Pons (tissue), 1 donor: ENCODE results near the gene MECR.
A peak's percentile ranks its signal among the peaks of the same experiment; 100 is the strongest.

Source experiments
- DNase-seq: peaks from one replicate; pipeline ENCODE4 v3.0.0-alpha.2; 2016; ENCODE audit warnings: low spot score

Gene MECR

DNA sequence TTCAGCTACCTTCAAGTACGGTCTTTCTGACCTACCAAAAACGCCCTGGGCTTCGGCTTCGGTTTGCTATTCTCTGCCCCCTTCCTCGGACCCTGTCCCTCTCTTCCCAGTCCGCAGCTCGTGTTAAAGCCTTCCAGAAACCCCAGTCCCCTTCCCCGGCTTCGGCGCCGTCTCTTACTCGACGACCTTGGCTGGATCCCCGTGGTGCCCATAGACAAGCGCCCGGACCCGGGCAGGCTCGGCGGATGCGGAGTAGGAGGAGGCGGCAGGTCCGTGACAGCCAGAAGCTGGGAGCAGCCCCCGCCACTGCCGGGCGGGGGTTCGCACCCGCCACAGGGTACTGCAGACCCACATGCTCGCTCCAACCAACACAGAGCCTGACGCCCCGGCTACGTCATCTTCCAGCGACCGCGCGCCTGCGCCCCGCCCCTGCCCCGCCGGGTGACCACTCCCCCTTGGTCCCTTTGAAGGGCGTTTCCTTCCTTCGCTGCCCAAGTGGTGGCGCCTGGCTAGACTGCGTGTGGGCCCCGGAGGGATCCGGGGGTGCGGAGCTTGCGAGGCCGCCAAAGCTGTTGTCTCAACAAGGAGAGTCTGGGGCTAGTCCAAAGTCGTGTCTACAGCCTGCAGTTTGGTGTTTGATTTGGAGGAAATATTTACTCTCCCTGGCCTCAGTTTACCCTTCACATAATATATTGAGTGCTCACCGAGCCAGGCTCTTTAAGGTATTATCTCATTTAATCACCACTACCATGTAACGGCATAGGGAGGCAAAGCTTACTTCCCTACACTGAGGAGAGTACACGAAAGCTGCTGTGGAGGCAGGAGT lies at the start of gene MECR:
MECR (minus strand) TSS at position 382 of the 826 bp plus-strand sequence; CDS start at position 354, 28 bp downstream.
- peak; percentile 89 for DNase-seq

DNA sequence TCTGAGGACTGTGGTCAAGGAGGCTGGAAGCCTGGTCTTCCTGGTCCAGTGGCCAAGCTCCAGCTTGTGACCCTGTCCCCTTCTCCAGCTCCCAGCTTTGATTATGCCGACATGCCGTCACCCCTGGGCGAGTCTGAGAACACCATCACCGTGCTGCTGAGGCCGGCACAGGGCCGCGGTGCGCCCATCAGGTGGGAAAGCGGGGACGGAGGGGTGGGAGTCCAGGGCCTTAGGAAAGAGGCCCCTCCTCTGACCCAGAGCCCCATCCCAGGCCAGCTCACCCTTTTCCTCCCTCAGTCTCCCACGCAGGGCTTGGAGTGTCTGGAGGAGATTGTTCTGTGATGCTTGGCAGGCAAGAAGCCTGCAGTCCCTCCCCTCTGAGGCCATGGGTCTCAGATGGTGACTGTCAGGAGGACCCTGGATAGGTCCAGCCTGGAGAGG lies 49.2 kb upstream of the MECR start:
- DNase-seq, result no peak

DNA sequence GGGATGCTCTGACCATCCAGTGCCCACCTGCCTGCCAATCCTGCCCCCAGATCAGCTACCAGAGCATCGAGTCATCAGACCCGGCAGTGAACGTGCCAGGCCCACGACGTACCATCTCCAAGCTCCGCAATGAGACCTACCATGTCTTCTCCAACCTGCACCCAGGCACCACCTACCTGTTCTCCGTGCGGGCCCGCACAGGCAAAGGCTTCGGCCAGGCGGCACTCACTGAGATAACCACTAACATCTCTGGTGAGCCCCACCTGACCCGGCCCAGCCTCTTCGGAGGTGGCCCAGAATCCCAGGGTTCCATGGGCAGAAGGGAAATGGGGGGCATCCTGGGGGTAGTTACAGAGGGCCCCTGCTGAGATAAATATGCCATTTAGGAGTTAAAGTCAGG lies 48.7 kb upstream of the MECR start:
- no peak for DNase-seq

- DNase-seq, result no peak
These were observed 47.4 kb upstream of the MECR start for GRCh38 chr1:29278124-29278523.

GRCh38 chr1:29275435-29275834 lies 44.7 kb upstream of the MECR start:
- DNase-seq, result no peak

GRCh38 chr1:29272147-29272907 lies 41.6 kb upstream of the MECR start:
- DNase-seq, result no peak

DNA sequence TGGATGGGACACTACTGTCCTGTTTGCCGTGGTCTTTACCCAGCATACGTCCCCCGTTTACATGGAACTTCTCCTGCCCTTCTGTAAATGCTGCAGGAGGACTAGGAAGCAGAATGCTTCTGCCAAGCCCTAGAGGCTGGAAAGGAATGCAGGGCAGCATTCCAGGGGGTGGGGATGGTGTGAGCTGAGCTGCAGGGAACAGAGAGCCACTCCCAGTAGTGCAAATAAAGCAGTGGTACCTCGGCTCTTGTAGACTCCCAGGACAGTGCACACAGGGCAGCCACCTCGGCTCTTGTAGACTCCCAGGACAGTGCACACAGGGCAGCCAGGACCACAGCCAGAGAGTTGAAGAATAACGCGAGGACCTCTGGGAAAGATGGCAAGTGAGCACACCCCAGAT lies 41.0 kb upstream of the MECR start:
- no peak for DNase-seq

GRCh38 chr1:29270929-29271521 lies 40.3 kb upstream of the MECR start:
- DNase-seq, result no peak

GRCh38 chr1:29269382-29269781 lies 38.6 kb upstream of the MECR start:
- DNase-seq, result peak; percentile 91

DNA sequence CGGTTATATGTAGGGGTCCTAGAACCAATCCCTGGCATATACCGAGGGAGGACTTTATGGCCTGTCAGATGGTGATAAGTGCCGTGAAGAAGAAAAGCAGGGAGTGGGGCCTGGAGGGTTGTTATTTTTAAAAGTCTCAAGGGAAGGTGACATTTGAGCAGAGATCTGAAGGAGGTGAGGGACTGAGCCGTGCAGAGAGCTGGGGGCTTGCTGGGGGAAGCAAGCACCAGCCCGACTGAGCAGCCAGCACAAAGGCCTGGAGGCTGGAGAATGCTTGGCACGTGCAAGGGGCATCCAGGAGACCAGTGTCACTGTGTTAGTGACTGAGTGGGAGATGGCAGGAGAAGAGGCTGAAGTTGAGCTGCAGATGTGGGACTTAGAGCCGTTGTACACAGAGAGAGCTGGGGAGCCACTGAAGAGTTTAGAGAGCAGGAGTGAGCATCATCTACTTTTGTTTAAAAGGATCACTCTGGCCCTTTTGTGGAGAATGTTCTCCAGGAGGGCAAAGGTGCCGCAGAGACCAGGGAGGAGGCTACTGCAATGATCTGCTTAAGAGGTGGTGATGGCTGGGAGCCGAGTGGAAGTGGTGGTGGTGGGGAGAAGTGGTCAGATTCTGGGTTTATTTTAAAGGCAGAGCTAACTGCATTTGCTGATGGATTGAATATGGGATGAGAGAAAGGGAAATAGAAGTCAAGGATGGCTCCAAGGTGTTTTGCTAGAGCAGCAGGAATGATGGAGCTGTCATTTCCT lies 36.8 kb upstream of the MECR start:
- no peak for DNase-seq

DNA sequence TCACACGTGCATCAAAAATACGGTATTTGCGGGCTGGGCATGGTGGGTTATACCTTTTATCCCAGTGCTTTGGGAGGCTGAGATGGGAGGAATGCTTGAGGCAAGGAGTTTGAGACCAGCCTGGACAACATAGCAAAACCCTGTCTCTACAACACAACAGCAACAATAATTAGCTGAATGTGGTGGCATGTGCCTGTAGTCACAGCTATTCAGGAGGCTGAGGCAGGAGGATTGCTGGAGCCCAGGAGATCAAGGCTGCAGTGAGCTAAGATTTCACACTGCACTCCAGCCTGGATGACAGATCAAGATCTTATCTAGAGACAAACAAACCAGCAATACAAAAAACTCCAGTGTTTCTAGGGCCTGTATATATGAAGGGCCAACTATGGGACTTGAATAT lies 36.2 kb upstream of the MECR start:
- DNase-seq, result no peak

DNA sequence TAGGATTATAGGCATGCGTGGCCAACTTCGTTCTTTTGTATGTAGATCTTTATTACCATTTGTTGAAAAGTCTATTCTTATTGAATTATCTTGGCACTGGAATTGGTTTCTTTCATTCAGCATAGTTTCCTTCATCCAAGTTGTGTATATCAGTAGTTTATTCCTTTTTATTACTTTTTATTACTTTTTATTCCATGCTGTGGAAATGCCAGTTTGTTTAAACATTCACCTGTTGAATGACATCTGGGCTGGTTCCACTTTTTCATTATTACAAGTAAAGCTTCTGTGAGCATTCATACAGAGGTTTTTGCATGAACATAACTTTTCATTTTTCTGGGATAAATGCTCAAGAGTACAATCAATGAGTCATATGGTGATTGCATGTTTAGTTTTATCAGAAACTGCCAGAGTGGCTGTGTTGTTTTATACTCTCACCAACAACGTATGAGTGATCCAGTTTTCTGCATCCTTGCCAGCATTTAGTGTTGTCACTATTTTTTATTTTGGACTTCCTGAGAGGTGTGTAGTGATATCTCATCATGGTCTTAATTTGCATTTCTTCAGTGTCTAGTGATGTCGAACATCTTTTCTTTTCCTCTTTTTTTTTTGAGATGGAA lies 34.1 kb upstream of the MECR start:
- no peak for DNase-seq

GRCh38 chr1:29260531-29260930 lies 29.8 kb upstream of the MECR start:
- no peak for DNase-seq

DNA sequence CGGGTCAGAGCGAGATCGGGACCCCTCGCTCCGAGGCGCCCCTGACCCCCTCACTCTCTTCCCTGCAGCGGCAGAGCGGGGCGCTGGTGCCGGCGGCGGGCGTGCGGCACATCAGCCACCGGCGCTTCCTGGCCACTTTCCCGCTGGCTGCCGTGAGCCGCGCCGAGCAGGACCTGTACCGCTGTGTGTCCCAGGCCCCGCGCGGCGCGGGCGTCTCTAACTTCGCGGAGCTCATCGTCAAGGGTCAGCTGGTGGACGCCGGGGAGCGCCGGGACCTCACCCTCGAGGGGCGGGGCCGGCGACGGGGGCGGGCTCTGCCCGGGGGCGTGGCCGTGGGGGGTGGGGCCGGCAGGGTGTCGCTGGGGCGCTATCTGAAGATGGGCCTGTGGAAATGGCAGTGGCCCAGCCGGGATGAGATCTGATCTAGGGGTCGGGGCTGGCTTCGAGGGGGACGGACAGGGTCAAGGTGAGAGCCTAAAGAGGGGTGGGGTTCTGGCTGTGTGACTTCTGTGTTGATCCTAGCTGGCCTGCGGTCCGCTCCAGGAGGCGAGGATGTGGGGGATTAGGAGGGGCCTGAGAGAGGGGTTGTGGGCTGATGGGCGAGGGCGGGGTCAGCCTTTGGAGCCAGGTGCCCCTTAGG lies 29.2 kb upstream of the MECR start:
- DNase-seq, result no peak

- no peak for DNase-seq
These were observed 28.5 kb upstream of the MECR start for GRCh38 chr1:29258976-29259801.

GRCh38 chr1:29258189-29258975 lies 27.6 kb upstream of the MECR start:
- no peak for DNase-seq

DNA sequence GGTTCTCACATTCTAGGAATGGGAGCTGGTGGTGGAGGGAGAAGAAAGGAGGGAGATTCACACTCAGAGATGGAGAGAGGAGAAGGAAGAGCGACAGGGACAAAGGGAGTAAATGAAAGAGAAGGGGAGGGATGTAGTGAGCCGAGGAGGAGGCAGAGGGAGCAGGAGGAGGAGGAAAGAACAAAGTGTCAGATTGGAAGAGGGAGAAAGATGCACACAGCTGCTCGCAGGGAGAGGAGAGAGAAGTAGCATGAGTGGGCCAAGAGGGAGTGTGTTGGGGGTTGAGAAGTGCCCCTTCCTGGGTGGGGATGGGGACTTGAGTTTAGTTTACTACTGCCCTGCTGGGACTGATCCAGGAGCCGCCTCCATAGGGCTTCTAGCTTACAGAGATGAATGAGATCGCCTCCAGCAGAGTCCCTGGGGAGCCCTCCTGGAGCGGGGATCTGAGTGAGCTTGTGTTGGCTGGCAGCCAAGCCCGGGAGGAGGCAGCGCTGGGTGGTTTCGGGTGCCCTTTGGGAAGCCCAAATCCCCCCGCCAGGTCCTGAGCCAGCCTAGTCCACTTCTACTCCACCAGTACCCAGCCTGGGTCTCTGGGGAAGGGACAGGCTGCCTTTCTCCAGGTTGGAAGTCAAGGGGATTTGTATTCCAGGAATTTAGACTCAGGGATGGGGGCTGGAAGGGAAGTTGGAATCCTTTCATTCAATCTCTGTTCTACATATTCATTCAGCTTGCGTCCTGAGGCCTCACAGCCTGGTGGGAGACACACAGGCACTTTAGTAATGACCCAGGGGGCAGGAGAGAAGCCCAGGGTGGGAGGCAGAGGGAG lies 26.5 kb upstream of the MECR start:
- no peak for DNase-seq

DNA sequence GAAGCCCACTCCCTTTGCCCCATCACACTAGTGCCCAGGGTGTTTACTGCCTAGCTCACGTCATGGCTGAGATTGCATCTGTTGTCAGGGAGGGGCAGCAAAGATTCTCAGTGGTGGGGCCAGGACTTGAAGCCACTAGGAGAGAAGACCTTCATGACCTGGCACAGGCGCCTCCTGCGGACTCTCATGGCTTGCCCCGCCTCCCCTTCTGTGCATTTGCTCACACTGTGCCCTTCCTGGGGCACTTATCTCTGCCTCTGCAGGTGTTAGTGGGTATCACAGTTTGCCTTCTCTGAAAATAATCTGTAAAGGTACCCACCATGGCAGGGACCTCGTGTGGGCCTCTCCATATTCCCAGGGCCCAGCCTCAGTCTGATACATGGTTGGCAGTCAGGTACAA lies 25.7 kb upstream of the MECR start:
- DNase-seq, result no peak
